Daoy (cell line): Measurements from ENCODE around the gene HSPBP1. TPM values are rescaled to one million over a fixed set of nuclear protein-coding genes. Genes with fewer than 3 reads are reported as not detected.
"Not testable (repeated sequence)": the region's sequence is repeated elsewhere in the genome, so short reads cannot be mapped to it uniquely, and the experiment has no call there.

Source experiments
- DNase-seq: peaks from one replicate; pipeline ENCODE4 v3.0.0-alpha.2; 2015; ENCODE audit warnings: low read depth
- total RNA-seq: library from RNA; depleted of rRNA; stranded (reverse); fragments of >200 nt; shearing (Covaris generic); gene quantifications from 2 replicates; pipeline ENCODE4 v1.2.3, GENCODE V29; 2014

Gene HSPBP1
- total RNA-seq, 1 experiment from 2014 or later, result 113 TPM

GRCh38 chr19:55239004-55239403 lies 40.9 kb downstream of the HSPBP1 start:
- DNase-seq, result no peak

DNA sequence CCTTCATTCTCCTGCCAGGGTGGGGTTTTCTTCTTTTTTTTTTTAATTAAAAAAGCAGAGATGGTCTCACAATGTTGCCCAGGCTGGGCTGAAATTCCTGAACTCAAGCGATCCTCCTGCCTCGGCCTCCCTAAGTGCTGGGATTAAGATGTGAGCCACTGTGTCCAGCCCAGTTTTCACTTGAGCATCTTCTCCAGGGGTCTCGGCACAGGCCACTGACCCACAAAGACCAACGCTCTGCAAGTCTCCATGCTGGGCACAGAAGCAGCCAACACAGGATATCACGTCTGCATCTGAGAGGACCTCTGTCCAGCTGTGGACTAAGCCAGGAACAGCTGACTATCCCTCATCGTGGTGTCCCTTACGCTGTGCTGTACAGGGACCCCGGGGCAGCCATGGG lies 41.9 kb downstream of the HSPBP1 start:
- DNase-seq, result no peak

DNA sequence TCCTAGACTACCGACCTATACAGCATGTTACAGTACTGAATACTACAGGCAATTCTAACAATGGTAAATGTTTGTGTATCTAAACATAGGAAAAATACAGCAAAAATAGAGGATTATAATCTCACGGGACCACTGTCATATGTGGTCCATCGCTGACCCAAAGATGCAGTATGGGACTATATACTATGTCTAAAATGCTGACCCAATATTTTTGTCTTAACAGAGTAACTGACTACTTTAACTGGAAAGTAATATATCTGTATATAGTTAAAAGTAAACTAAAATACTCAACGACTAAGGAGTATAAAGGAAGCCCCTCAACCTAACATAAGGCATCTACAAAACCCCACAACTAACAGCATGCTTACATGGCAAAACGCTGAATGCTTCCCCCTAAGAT lies 46.9 kb downstream of the HSPBP1 start:
- DNase-seq, result no peak

DNA sequence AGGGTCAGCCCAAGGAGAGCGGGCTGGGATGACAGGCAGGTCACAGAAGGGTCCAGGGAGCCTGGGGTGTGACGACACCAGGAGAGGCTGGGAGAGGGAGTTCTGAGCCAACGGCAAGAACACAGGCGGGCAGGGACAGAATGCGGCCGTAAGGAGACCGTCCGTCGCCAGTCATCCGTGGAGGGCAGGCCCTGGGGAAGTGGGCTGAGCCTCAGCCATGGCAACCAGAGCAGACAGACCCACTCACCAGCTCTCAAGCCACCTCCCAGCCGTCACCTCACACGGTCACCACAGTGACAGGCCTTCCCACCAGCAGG lies 47.7 kb downstream of the HSPBP1 start:
- DNase-seq, result no peak

DNA sequence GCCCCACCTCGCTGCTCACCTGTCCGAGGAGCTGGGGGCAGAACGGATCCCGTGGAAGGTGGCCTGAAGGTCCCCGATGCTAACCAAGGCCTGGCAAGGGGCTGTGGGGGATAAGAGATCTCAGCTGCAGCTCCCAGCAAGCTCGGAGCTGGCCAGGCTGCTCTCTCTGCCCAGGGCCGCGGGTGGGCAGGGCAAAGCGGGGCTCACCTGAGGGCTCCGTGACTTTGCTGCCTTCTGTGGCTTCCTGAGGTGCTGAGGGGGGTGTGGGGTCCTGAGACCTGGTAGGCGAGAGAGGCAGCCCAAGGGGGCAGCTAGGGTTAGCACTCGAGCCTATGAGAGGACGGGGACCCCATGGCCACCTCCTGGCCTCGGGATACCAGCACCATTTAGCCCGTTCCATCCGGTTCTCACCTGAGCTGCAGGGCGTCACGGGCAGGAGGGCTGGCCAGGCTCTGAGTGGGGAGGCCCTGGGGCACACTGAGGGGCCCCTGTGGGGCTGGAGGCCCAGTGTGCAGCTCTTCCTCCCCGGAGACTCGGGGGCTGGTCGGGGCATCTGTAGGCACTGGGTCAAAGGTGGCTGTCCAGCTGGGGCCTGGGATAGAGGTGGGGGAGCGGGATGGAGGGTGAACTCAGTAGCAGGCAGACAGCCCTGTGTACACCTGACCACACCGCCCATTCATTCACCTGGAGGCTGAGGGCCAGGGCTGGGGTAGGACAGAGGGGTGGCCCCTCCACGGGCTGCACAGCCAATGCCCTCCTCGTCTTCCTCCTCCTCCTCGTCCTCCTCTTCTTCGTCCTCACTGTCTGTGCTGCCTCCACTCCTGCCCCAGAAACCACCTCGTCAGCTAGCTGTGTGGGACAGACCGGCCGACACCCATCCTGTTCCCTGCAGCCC lies 48.3 kb downstream of the HSPBP1 start:
- DNase-seq, result no peak

DNA sequence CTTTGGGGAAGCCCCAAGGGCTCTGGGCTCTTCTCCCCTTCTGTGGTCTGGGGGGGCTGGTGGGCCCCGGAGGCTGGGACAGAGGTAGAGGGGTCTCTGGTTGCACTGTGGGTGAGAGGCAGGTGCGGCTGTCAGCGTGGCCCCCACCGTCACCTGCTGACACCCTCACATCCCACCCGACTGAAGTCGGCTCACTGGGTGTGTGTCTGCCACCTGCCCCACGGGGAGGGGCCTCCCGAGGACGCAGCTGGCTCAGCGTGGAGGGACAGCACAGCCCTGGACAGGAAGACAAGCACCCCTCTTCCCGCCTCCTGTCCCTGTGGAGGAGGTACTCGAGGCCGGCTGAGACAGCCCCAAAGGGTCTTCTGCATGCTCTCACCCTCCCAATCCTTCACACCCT lies 49.1 kb downstream of the HSPBP1 start:
- DNase-seq, result no peak

- no peak for DNase-seq
Measured at GRCh38 chr19:55230329-55230728, 49.6 kb downstream of the HSPBP1 start.

DNA sequence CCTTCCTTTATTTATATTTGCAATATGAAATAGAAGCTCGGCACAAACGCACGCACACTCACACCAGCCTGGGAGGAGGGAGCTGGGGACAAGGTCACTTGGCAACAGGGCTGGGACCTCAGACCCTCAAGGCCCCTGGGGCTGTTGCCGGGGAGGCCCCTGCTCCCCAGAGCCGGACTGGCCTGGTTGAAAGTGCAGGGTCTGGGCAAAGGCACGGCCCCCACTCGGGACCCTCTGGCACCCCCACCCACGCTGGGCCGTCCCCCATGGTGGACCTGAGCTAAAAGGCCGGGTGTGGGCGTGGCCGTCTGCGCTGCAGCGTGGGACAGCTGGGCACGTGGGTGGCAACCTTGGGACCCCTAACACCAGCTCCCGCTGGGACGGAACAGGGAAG lies 50.1 kb downstream of the HSPBP1 start:
- no peak for DNase-seq

DNA sequence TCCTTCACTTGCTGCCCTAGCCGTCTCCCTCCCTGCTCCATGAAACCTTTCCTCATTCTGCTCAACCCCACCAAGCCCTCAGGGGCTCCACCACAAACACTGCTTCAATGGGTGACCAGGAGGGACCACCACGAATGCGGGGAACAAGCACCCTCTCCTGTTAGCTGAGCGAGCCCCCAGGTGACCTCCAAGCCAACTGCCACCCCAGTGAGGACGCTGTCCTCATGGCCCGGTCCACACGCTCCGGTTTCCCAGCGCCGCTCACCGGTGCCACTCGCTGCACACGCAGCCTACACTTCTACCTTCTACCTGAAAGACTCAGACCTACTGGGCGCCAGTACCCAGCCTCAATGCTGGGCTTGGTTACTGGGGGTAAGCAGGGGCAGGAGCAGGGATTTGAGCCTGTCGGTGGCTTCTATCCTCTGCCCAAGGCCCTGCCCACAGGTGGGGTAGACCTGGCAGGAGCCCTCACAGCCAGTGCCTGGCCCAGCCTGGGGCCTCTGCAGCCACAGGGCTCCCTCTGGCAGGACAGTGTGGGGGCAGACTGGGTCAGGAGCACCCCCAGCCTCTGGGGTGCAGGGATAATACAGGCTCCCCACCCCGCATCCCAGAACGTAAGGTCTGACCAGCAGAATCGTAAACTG lies 50.6 kb downstream of the HSPBP1 start:
- no peak for DNase-seq

GRCh38 chr19:55228403-55229031 lies 51.4 kb downstream of the HSPBP1 start, which contains the start of gene TMEM86B:
TSS of gene TMEM86B (minus strand) at chr19:55228763. CDS start at chr19:55228741, 22 bp downstream.
- DNase-seq, result no peak

GRCh38 chr19:55228015-55228391 lies 51.9 kb downstream of the HSPBP1 start:
- DNase-seq, result no peak

DNA sequence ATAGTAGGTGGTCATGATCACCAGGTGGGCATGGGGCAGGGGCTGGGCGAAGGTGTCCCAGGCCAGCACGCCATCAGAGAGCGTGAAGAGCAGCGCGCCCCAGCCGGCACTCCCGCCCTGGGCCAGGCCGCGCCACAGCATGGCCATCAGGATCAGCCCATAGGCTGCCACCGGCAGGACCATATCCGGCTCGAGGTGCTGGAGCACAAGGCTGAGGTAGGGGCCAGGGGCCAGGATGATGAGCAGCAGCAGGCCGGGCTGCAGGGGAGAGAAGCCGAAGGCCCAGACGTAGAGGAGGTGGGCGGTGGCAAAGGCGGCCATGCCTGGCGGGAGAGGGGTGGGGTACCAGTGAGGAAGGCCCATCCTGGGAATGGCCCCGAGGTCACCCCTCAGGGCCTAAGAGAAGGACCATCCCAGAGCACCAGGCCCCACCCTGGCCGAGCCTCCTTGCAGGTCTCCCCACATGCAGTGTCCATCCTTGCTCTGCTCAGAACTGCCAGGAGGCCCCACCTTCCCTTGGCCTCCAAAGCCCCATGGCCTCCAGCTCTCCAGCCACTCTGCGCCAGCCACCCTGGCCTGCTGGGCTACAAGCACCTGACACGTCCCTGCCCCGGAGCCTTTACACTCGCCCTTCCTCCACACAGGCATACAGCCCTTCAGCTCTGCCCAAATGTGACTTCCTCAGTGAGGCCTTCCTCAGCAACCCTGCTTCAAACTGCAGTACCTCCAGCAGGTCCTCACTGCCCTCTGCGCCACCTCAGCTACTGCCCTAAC lies 52.5 kb downstream of the HSPBP1 start:
- no peak for DNase-seq

- no peak for DNase-seq
Measured at GRCh38 chr19:55226788-55227187, 53.1 kb downstream of the HSPBP1 start.

GRCh38 chr19:55226273-55226672 lies 53.6 kb downstream of the HSPBP1 start:
- DNase-seq, result no peak

DNA sequence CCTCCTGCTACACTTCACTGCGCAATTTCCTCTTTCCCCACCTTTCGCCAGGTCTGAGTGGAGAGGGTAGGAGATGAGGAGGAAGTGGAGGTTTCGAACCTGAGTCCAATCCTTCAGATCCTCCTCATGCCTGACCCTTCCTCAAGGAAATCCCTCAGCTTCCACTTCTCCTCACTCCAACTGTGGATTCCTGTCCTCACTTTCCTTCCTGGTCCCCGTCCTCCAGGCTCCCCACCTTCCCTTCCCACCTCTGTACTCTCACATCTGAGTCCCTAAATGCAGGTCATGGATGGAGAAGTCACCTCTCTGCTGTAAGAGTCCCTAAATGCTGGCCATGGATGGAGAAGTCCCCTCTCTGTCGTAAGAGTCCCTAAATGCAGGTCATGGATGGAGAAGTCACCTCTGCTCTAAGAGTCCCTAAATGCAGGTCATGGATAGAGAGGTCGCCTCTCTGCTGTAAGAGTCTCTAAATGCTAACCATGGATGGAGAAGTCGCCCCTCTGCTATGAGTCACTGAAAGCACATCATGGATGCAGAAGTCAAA lies 54.4 kb downstream of the HSPBP1 start:
- DNase-seq, result no peak

- not testable (repeated sequence) for DNase-seq
Measured at GRCh38 chr19:55224679-55225414, 55.1 kb downstream of the HSPBP1 start.

GRCh38 chr19:55224038-55224665 lies 55.8 kb downstream of the HSPBP1 start:
- no peak for DNase-seq

DNA sequence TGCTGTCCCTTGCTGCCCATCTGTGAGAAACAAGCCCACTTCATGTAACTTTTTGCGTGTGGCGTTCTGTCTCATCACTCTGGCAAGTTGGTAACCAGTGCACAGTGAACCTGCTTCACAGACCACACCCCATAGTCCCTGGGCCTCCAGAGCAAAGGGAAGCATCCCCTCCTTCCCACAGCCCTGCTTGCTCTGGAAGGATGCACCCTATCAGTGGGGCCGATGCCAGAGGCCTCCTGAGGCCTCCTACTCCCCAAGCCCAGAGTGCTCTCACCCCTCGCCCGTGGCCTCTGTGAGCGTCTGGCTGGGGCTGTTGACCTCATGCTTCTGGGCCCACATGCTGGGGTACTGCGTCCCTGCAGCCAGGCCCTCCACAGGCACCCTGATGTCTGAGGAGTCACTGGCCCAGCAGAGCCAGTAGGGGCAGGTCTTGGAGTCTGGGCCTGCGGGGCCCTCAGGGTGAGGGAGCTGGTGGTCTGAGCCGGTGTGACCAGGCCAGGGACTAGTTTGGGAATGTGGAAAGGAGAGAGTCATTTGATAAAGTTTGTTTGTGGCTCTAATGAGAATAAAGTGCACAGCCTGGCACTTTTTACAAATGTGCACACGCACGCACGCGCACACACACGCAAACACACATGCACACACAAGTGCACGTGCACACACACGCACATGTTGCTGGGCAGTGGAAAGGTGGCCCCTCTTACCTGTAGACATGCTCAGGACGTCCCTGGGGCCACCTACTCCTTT lies 56.4 kb downstream of the HSPBP1 start:
- DNase-seq, result no peak

- no peak for DNase-seq
Measured at GRCh38 chr19:55220525-55220924, 59.4 kb downstream of the HSPBP1 start.
